Neural cell (in vitro differentiated cells): ENCODE data around the gene SRCAP. TPM values are rescaled to one million over a fixed set of nuclear protein-coding genes. Genes with fewer than 3 reads are reported as not detected.

Experiments
- H2AFZ ChIP-seq: fragments of 200-600, 300-800 bp; sonication (generic), shearing (Covaris generic); 2 replicates; pipeline ENCODE4 v1.6.0; 2014; ENCODE audit warnings: low read depth, mild to moderate bottlenecking, antibody characterized with exemption, low read length, moderate library complexity
- H3F3A ChIP-seq: fragments of 200-600 bp; shearing (Covaris generic); 2 replicates; pipeline ENCODE4 v1.6.1; 2016; ENCODE audit warnings: mild to moderate bottlenecking, moderate library complexity, mixed read lengths, antibody characterized with exemption, low read length; ENCODE audit not compliant: insufficient read depth, poor library complexity, severe bottlenecking
- H3K27ac ChIP-seq: fragments of 200-600, 300-800 bp; sonication (generic), shearing (Covaris generic); 2 replicates; pipeline ENCODE4 v1.5.1; 2014; ENCODE audit warnings: mild to moderate bottlenecking, low read length, moderate library complexity
- H3K27me3 ChIP-seq: fragments of 300-800, 200-600 bp; sonication (generic), shearing (Covaris generic); 2 replicates; pipeline ENCODE4 v1.6.0; 2014; ENCODE audit warnings: mild to moderate bottlenecking, low read depth, low read length, moderate library complexity; ENCODE audit not compliant: insufficient read depth
- H3K36me3 ChIP-seq: fragments of 300-800, 200-600 bp; sonication (generic), shearing (Covaris generic); 2 replicates; pipeline ENCODE4 v1.5.1; 2014; ENCODE audit warnings: mild to moderate bottlenecking, antibody characterized with exemption, low read length, moderate library complexity; ENCODE audit not compliant: insufficient read depth
- H3K4me2 ChIP-seq: fragments of 300-800, 200-600 bp; sonication (generic), shearing (Covaris generic); 2 replicates; pipeline ENCODE4 v1.6.0; 2014; ENCODE audit warnings: mild to moderate bottlenecking, low read length
- H3K4me3 ChIP-seq: fragments of 300-800, 200-600 bp; sonication (generic), shearing (Covaris generic); 2 replicates; pipeline ENCODE4 v1.5.1; 2014; ENCODE audit warnings: mild to moderate bottlenecking, low read length, moderate library complexity
- H3K79me2 ChIP-seq: fragments of 200-600 bp; shearing (Covaris generic); replicated peaks from 2 replicates; pipeline ENCODE4 v1.6.0; 2014; ENCODE audit warnings: mild to moderate bottlenecking, low read length, moderate library complexity; ENCODE audit not compliant: insufficient read depth
- H3K9ac ChIP-seq: fragments of 300-800, 200-600 bp; sonication (generic), shearing (Covaris generic); 2 replicates; pipeline ENCODE4 v1.6.1; 2016; ENCODE audit warnings: mild to moderate bottlenecking, low read length, mixed read lengths
- H3K9me2 ChIP-seq: fragments of 200-600 bp; shearing (Covaris generic); 2 replicates; pipeline ENCODE4 v1.6.1; 2016; ENCODE audit warnings: mild to moderate bottlenecking, low read length, mixed read lengths; ENCODE audit not compliant: insufficient read depth
- H3K9me3 ChIP-seq: fragments of 200-600, 300-800 bp; sonication (generic), shearing (Covaris generic); 2 replicates; pipeline ENCODE4 v1.6.1; 2016; ENCODE audit warnings: mild to moderate bottlenecking, mixed run types, low read length, moderate library complexity, mixed read lengths
- H4K20me1 ChIP-seq: fragments of 200-600 bp; shearing (Covaris generic); 2 replicates; pipeline ENCODE4 v1.6.1; 2016; ENCODE audit warnings: mild to moderate bottlenecking, mixed run types; ENCODE audit not compliant: insufficient read depth
- EP300 ChIP-seq: fragments of 450-650 bp; conservative IDR thresholded peaks from 2 replicates; pipeline ENCODE4 v1.6.1; 2014; ENCODE audit warnings: antibody characterized with exemption, mild to moderate bottlenecking, moderate library complexity; ENCODE audit not compliant: poor library complexity, severe bottlenecking
- EZH2 ChIP-seq: fragments of 200-600, 300-800 bp; shearing (Covaris generic), sonication (generic); IDR thresholded peaks from 2 replicates; pipeline ENCODE4 v1.6.1; 2014; ENCODE audit warnings: antibody characterized with exemption, low read length, borderline replicate concordance, mild to moderate bottlenecking; ENCODE audit not compliant: insufficient read depth, poor library complexity, severe bottlenecking
- MXI1 ChIP-seq: fragments of 450-650 bp; conservative IDR thresholded peaks from 2 replicates; pipeline ENCODE4 v1.6.1; 2014; ENCODE audit warnings: antibody characterized with exemption, mild to moderate bottlenecking; ENCODE audit not compliant: poor library complexity, severe bottlenecking
- POLR2AphosphoS5 ChIP-seq: IDR thresholded peaks from 2 replicates; pipeline ENCODE4 v1.6.1; 2012
- RAD21 ChIP-seq: fragments of 450-650 bp; conservative IDR thresholded peaks from 2 replicates; pipeline ENCODE4 v1.6.1; 2014; ENCODE audit warnings: antibody characterized with exemption, mild to moderate bottlenecking, moderate library complexity
- SMC3 ChIP-seq: fragments of 450-650 bp; conservative IDR thresholded peaks from 2 replicates; pipeline ENCODE4 v1.6.1; 2014; ENCODE audit warnings: antibody characterized with exemption, mild to moderate bottlenecking, moderate library complexity; ENCODE audit not compliant: poor library complexity
- TAF1 ChIP-seq: IDR thresholded peaks from 2 replicates; pipeline ENCODE4 v1.6.1; 2012; ENCODE audit warnings: low read depth
- polyA plus RNA-seq: library from polyadenylated mRNA; depleted of rRNA; stranded (reverse); fragments of >200 nt; gene quantifications from 2 replicates; pipeline ENCODE4 v1.2.3, GENCODE V29; 2014
- TF ChIP-seq, protein P1 (sequence below): IDR thresholded peaks from 2 replicates; pipeline ENCODE4 v1.6.1; 2012; ENCODE audit warnings: borderline replicate concordance
- TF ChIP-seq, protein P2 (sequence below): fragments of 450-650 bp; IDR thresholded peaks from 2 replicates; pipeline ENCODE4 v1.5.1; 2014; ENCODE audit warnings: antibody characterized with exemption, mild to moderate bottlenecking, moderate library complexity; ENCODE audit not compliant: poor library complexity, severe bottlenecking

SRCAP gene
- polyA plus RNA-seq, 1 donor from 2014 or later: 0.76 TPM

DNA sequence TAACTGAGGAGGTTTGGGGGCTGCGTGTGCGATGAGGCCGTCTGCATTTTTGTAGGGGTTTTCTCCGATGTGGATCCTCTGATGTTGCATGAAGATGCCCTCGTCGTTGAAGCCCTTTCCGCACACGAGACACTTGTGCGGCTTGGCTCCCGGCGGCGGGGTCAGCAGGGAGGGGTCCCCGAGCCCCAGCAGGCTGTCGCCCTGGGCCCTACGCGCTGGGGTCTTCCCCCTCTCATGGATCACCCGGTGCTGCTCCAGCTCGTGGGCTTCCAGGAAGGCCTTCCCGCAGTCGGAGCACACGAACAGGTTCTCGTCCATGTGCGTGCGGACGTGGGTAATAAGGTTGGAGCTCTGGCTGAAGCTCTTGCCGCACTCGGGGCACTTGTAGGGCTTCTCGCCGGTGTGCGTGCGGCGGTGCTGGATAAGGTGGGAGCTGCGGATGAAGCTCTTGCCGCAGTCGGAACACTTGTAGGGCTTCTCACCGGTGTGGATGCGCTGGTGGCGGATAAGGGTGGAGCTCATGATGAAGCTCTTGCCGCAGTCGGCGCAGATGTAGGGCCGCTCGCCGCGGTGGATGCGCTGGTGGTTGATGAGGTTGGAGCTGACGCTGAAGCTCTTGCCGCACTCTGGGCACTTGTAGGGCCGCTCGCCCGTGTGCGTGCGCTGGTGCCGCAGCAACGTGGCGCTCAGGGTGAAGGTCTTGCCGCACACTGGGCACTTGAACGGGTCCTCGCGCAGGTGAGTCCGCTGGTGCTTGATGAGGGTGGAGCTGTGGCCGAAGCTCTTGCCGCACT is 83.7 kb downstream of the SRCAP start:
- Histone ChIP-seq H3K79me2 (peaks cover 22% of the 10 kb centered on the region), H3K9me3 (no peaks in the 10 kb centered on the region), H3K4me3 (no peak overlapping the region), H3K27me3 (no peaks in the 10 kb centered on the region), H4K20me1 (no peaks in the 10 kb centered on the region), H3K4me2 (no peak overlapping the region), H3K9ac (no peak overlapping the region), H3F3A (no peaks in the 10 kb centered on the region), H3K9me2 (no peaks in the 10 kb centered on the region), H3K36me3 (no peaks in the 10 kb centered on the region), H3K27ac (no peak overlapping the region), H2AFZ (no peak overlapping the region)
- TF ChIP-seq, protein P1, sequence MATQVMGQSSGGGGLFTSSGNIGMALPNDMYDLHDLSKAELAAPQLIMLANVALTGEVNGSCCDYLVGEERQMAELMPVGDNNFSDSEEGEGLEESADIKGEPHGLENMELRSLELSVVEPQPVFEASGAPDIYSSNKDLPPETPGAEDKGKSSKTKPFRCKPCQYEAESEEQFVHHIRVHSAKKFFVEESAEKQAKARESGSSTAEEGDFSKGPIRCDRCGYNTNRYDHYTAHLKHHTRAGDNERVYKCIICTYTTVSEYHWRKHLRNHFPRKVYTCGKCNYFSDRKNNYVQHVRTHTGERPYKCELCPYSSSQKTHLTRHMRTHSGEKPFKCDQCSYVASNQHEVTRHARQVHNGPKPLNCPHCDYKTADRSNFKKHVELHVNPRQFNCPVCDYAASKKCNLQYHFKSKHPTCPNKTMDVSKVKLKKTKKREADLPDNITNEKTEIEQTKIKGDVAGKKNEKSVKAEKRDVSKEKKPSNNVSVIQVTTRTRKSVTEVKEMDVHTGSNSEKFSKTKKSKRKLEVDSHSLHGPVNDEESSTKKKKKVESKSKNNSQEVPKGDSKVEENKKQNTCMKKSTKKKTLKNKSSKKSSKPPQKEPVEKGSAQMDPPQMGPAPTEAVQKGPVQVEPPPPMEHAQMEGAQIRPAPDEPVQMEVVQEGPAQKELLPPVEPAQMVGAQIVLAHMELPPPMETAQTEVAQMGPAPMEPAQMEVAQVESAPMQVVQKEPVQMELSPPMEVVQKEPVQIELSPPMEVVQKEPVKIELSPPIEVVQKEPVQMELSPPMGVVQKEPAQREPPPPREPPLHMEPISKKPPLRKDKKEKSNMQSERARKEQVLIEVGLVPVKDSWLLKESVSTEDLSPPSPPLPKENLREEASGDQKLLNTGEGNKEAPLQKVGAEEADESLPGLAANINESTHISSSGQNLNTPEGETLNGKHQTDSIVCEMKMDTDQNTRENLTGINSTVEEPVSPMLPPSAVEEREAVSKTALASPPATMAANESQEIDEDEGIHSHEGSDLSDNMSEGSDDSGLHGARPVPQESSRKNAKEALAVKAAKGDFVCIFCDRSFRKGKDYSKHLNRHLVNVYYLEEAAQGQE: no peak
- TF ChIP-seq SMC3: no peak
- TF ChIP-seq POLR2AphosphoS5: no peak
- no peak for TF ChIP-seq EZH2

DNA sequence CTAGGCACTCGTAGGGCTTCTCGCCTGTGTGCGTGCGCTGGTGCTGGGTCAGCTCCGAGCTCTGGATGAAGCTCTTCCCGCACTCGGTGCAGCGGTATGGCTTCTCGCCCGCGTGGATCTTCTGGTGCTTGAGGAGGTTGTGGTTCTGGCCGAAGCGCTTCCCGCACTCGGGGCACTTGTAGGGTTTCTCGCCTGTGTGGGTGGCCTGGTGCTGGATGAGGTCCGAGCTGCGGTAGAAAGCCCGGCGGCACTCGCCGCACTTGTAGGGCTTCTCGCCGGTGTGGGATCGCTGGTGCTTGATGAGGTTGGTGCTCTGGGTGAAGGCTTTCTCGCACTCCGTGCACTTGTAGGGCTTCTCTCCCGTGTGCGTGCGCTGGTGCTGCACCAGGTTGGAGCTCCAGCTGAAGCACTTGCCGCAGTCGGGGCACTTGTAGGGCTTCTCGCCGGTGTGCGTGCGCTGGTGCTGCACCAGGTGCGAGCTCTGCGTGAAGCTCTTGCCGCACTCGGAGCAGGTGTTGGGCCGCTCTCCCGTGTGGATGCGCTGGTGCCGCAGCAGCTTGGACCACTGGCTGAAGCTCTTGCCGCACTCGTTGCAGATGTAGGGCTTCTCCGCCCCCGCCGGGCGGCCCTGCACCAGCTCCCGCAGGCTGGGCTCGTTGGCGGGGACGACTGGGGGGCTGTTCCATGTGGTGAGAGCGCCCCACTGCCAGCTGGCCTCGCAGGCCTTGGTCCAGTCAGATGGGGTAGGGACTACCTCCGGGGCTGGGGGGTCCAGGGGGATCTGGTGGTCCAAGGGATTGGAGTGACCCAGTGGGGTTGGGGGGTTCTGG is 84.5 kb downstream of the SRCAP start:
- Histone ChIP-seq H3K27me3 (no peaks in the 10 kb centered on the region), H3K4me3 (no peak overlapping the region), H3K9me2 (no peaks in the 10 kb centered on the region), H4K20me1 (no peaks in the 10 kb centered on the region), H2AFZ (no peak overlapping the region), H3K36me3 (no peaks in the 10 kb centered on the region), H3K9ac (no peak overlapping the region), H3F3A (no peaks in the 10 kb centered on the region), H3K4me2 (no peak overlapping the region), H3K27ac (no peak overlapping the region), H3K9me3 (no peaks in the 10 kb centered on the region), H3K79me2 (peaks cover 22% of the 10 kb centered on the region)
- TF ChIP-seq TAF1: no peak
- no peak for TF ChIP-seq RAD21
- TF ChIP-seq, protein P2, sequence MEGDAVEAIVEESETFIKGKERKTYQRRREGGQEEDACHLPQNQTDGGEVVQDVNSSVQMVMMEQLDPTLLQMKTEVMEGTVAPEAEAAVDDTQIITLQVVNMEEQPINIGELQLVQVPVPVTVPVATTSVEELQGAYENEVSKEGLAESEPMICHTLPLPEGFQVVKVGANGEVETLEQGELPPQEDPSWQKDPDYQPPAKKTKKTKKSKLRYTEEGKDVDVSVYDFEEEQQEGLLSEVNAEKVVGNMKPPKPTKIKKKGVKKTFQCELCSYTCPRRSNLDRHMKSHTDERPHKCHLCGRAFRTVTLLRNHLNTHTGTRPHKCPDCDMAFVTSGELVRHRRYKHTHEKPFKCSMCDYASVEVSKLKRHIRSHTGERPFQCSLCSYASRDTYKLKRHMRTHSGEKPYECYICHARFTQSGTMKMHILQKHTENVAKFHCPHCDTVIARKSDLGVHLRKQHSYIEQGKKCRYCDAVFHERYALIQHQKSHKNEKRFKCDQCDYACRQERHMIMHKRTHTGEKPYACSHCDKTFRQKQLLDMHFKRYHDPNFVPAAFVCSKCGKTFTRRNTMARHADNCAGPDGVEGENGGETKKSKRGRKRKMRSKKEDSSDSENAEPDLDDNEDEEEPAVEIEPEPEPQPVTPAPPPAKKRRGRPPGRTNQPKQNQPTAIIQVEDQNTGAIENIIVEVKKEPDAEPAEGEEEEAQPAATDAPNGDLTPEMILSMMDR: no peak
- no peak for TF ChIP-seq EZH2
- no peak for TF ChIP-seq SMC3
- TF ChIP-seq MXI1: no peak
- no peak for TF ChIP-seq POLR2AphosphoS5
- TF ChIP-seq, protein P1: no peak
- TF ChIP-seq EP300: no peak
